Activated CD8-positive, alpha-beta memory T cell treated with anti-CD3 and anti-CD28 coated beads, Interleukin-2, amount 10 ng/mL, durations not matched to agents 7 days and 5 days (primary cell): ENCODE results near the gene GRIK4. TPM values are rescaled to one million over a fixed set of nuclear protein-coding genes. Genes with fewer than 3 reads are reported as not detected.

ENCODE experiments used
- ATAC-seq: fragments of 150-1000 bp; cut with Tn5 transposase; one replicate; pipeline ENCODE4 v1.10.0; 2021; ENCODE audit warnings: moderate library complexity
- CTCF ChIA-PET: fragments of 350-600 bp; sonication (Branson Sonifier 250); formaldehyde crosslinking; loops from one replicate; lab custom pipeline; 2021; ENCODE audit warnings: antibody characterized with exemption; lab: Charles Lee
- DNase-seq: peaks from one replicate; pipeline ENCODE4 v3.0.0-alpha.2; 2020
- H3K27ac Mint-ChIP-seq: one replicate; pipeline ENCODE4 v1.8.0; 2021; ENCODE audit warnings: mild to moderate bottlenecking, mixed read lengths
- H3K27me3 Mint-ChIP-seq: one replicate; pipeline ENCODE4 v1.8.0; 2021; ENCODE audit warnings: mixed read lengths
- H3K36me3 Mint-ChIP-seq: one replicate; pipeline ENCODE4 v1.8.0; 2021; ENCODE audit warnings: mild to moderate bottlenecking, mixed read lengths
- H3K4me1 Mint-ChIP-seq: one replicate; pipeline ENCODE4 v1.8.0; 2021; ENCODE audit warnings: mixed read lengths
- H3K4me3 Mint-ChIP-seq: one replicate; pipeline ENCODE4 v1.8.0; 2021; ENCODE audit warnings: mild to moderate bottlenecking, moderate library complexity, mixed read lengths
- H3K9me3 Mint-ChIP-seq: one replicate; pipeline ENCODE4 v1.8.0; 2022; ENCODE audit warnings: low read depth, mixed read lengths
- total RNA-seq, 2 experiments: library from RNA; stranded (reverse); gene quantifications; one replicate each; pipeline ENCODE4 v1.2.3, GENCODE V29; 2021

The GRIK4 gene
- total RNA-seq, 2 experiments from 2014 or later: 0.21 TPM; not detected in 1

DNA sequence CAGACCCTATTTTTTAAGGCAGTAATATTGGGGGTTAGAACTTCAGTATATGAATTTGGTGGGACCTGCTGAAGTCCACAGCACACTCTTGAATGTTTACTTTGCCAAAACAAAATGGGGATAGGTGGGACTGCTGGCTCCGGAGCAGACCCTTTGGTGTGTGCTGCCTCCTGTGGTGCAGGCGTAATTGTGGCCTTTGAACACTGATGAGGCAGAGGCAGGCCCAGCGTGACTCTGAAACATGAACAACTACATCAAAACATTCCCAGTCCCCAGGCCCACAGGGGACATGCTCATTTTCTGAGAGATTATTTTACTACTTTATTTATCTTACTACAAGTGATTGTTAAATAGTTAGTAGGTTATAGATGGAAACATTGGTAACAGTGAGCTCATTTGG is 287.3 kb downstream of the GRIK4 start:
- H3K27ac Mint-ChIP-seq: no peak overlapping the region
- H3K36me3 Mint-ChIP-seq: no peaks in the 10 kb centered on the region
- ATAC-seq: no peak
- no peak for DNase-seq
- H3K4me1 Mint-ChIP-seq: no peaks in the 10 kb centered on the region
- H3K27me3 Mint-ChIP-seq: peaks cover 4% of the 10 kb centered on the region
- CTCF ChIA-PET: no interaction called here
- H3K4me3 Mint-ChIP-seq: no peak overlapping the region
- no peaks in the 10 kb centered on the region for H3K9me3 Mint-ChIP-seq

DNA sequence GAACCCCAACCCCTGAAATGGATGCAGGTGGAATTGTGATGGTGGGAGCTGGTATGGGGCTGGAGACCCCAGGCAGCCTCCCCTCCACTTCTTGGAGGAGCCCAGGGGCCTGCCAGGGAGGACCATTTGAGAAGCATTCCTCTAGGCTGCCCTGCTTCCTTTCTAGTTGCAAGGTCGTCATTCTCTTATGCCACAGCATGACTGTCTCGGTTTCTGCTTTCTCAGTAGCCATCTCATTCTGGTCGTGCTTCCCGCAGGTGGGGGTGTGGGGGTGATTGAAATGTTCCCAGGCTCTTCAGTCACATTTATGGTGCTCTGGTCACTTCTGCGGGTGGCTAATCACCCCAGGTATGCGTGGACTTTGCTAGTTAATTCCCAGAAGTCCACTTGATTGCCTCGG is 288.7 kb downstream of the GRIK4 start:
- no peaks in the 10 kb centered on the region for H3K4me1 Mint-ChIP-seq
- H3K4me3 Mint-ChIP-seq: no peak overlapping the region
- no peaks in the 10 kb centered on the region for H3K36me3 Mint-ChIP-seq
- no peak overlapping the region for H3K27ac Mint-ChIP-seq
- no peaks in the 10 kb centered on the region for H3K9me3 Mint-ChIP-seq
- no peak for ATAC-seq
- H3K27me3 Mint-ChIP-seq: peaks cover 4% of the 10 kb centered on the region
- no peak for DNase-seq
- CTCF ChIA-PET: no interaction called here

DNA sequence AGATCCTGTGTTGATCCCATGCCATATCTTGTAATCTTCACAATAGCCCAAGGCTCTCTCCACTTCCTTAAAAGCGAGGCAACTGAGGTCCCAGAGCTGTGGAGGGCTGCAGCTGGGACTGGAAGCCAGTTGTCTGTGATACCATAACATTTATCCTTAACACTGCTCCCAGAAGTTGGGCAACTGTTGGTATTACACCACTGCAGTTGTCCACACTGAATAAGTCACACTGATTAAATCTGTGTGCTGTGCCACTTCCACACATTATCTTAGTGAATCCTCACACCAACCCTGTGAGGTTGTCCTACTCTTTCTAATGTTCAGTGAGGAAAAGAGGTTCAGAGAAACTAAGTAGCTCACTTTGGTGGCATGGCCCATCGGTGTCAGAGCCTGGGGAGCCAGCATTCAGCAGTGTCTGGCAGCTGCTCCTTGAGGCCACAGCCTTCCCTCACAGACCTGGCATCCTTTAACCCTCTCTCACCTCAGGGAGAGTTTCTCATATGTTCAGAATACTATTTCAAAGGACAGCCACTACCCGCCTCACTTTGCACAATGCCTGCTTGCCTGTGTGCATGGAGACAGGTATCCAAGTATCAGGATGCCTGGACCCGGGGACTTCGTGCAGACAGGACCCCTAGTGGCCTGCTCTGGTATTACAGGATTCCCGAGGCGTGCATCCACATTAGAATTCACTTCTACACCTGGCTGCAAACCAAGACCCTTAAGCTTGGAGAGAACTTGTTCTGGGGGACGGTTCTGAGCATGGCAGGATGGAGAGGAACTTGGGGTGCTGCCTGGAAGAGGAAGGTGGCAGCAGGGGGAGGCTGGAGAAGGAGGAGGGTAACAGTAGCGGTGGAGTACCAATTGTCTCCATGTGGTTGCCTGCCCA is 290.5 kb downstream of the GRIK4 start:
- Mint-ChIP-seq H3K27ac (no peak overlapping the region), H3K36me3 (no peaks in the 10 kb centered on the region), H3K4me3 (no peak overlapping the region), H3K27me3 (peaks cover 6% of the 10 kb centered on the region), H3K4me1 (peaks cover 5% of the 10 kb centered on the region), H3K9me3 (no peaks in the 10 kb centered on the region)
- CTCF ChIA-PET: interaction anchor here (0.7 to 1.5 kb wide), 7 partner anchors 8 to 499 kb away, joined by 3 to 4 read pairs (median 3); partner anchors contain the start of gene GRIK4
- ATAC-seq (no peak), DNase-seq (peak; percentile 54)

DNA sequence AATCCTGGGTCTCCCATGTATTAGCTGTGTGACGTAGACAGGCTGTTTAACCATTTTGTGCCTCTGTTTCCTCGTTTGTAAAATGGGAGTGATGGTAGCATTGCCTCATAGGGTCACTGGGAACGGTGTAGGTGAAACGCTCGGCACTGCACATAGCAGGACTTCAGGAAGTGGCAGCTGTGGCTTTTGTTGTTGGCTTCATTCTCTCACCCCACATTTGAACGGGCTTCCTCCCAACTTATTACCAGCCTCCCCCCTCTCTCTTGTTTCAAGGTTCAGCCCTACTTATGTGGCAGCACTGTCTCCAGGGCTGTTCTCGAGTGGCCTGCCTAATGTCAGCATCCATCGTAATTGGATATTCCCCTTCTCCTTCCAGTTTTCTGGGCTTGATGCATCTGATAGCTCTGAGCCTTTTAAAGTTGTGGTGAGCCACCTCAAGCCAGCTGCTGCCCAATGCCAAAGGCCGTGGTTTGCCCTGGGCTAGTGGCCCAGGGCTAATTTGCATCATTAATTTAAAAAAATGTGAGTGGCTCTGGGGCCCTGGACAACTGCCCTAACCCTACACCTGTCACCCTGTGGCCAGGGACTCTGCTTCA is 294.5 kb downstream of the GRIK4 start:
- H3K27ac Mint-ChIP-seq: no peak overlapping the region
- CTCF ChIA-PET: no interaction called here
- H3K4me3 Mint-ChIP-seq: no peak overlapping the region

DNA sequence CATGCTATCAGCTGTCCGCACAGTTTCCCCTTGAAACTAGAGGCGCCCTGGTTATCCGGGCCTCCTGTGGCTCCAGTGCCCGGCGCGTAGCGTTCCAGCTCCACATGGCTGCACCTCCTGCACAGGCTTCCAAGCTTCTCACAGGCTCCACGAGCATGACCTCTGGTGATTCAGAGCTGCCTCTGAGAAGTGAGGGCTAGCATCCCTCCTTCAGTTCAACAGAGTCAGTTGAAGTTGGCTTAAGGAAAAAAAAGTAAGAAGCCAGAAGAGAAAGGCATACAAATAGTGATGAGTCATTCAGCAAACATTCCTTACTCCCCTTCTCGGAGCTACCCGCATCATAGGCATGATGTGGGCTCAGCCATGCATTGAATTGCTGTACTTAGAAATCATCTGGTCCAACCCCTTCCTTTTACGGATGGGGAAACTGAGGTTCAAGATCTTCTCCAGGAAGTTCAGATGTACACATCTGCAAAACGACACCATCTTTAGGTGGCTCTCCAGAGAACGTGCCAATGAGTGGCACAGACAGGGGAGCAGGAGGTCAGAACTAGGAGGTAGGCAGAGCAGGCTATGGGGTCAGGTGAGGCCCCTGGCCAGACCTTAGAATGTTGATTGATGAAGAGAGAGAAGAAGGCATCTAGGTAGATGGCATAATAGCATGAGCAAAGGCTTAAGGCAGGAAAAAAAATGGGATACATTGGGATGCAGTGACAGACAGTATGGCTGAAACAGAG is 296.0 kb downstream of the GRIK4 start:
- Mint-ChIP-seq H3K27ac (no peak overlapping the region), H3K9me3 (no peaks in the 10 kb centered on the region), H3K36me3 (no peaks in the 10 kb centered on the region), H3K4me3 (no peak overlapping the region), H3K27me3 (peaks cover 5% of the 10 kb centered on the region), H3K4me1 (peaks cover 5% of the 10 kb centered on the region)
- DNase-seq (no peak), ATAC-seq (no peak)
- CTCF ChIA-PET: no interaction called here

More for the DNA sequence above, 294.5 kb downstream of the GRIK4 start:
- Mint-ChIP-seq H3K4me1 (peaks cover 5% of the 10 kb centered on the region), H3K9me3 (no peaks in the 10 kb centered on the region), H3K27me3 (peaks cover 7% of the 10 kb centered on the region), H3K36me3 (no peaks in the 10 kb centered on the region)
- ATAC-seq (no peak), DNase-seq (no peak)

DNA sequence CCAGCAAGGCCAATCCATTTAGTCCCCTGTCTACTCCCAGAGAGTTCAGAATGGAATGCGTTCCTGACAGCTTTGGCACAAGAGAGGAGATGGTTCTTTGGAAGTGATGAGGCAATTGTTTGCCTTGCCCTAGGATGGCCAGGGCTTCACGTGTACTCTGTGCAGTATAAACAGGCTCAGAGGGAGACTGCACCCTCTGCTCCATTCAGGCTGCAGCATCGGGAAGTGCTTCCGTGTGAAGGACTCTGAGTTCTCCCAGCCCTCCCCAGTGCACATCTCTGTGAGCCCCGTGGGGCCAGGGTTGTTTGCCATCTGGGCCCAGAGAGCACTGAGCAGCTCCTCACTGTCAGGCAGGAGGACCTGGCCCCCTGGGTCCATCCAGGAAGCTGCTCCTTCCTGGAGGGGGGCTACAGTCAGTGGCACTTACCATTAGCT is 297.1 kb downstream of the GRIK4 start:
- DNase-seq: no peak

DNA sequence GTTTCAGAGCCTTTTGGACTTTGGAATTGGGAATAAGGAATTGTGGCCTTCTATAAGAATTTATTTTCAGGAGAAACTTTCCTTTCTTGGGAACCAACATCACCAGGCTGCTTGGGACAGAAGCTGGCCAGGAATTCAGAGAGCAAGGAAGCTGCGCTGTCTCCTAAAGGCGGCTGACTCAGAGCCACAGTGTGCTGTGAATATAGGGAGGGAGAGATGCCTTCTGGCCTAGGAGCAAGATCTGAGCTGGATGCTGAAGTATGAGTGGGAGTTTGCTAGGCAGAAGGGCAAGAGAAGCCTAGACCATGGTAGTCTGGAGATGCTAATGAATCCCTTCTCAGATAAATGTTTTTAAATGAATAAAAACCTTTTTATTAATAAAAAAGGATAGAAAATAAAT is 298.7 kb downstream of the GRIK4 start:
- Mint-ChIP-seq H3K36me3 (no peaks in the 10 kb centered on the region), H3K9me3 (no peaks in the 10 kb centered on the region), H3K4me1 (peaks cover 5% of the 10 kb centered on the region), H3K4me3 (no peak overlapping the region), H3K27ac (no peak overlapping the region), H3K27me3 (peaks cover 5% of the 10 kb centered on the region)
- ATAC-seq: no peak
- no peak for DNase-seq
- CTCF ChIA-PET: interaction anchor here (1.1 kb wide), 1 partner anchor 8 kb away, joined by 3 read pairs; no protein-coding TSS in a partner anchor

More for the DNA sequence above, 297.1 kb downstream of the GRIK4 start:
- H3K27ac Mint-ChIP-seq: no peak overlapping the region
- ATAC-seq: no peak
- no peak overlapping the region for H3K4me3 Mint-ChIP-seq
- H3K27me3 Mint-ChIP-seq: peaks cover 5% of the 10 kb centered on the region
- peaks cover 5% of the 10 kb centered on the region for H3K4me1 Mint-ChIP-seq
- H3K9me3 Mint-ChIP-seq: no peaks in the 10 kb centered on the region
- CTCF ChIA-PET: no interaction called here
- H3K36me3 Mint-ChIP-seq: no peaks in the 10 kb centered on the region

DNA sequence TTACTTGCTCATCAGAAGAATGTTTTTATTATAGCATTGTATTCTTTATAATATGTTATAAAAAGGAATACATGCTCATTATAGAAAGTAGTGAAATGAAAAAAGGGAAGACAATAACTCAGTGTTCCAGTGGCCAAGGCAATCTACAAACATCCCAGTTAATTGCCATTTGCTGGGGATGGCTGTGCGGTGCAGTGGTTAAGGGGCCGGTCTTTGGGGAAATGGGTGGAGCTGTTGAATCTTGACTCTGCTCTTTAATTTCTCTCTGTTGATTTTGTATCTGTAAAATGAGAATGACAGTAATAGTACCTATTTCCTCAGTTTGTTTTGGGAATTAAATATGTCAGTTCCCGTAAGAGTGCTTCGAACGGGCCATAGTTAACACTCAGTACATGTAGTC is 299.7 kb downstream of the GRIK4 start:
- no peak overlapping the region for H3K4me3 Mint-ChIP-seq
- H3K27me3 Mint-ChIP-seq: peaks cover 7% of the 10 kb centered on the region
- no peak overlapping the region for H3K27ac Mint-ChIP-seq
- H3K4me1 Mint-ChIP-seq: no peaks in the 10 kb centered on the region
- no peak for ATAC-seq
- CTCF ChIA-PET: no interaction called here
- no peak for DNase-seq
- H3K36me3 Mint-ChIP-seq: no peaks in the 10 kb centered on the region
- no peaks in the 10 kb centered on the region for H3K9me3 Mint-ChIP-seq

DNA sequence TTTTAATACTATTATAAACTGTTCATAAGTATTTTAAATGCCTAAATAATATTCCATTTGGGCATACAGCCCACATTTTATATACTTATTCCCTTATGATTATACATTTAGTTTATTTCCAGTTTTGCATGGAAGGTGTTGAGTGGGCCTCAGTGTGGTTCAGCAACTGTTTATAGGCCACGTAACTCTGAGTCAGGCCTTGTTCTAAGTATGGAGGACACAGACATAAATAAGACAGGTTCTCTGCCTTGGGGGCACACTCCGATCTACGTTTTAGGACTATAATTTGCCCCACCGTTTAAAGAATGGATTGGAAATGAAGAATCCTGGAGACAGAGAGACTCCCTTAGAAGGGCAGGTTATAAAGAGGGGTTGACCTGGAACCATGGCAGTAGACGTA is 300.2 kb downstream of the GRIK4 start:
- H3K27ac Mint-ChIP-seq: no peak overlapping the region
- H3K27me3 Mint-ChIP-seq: peaks cover 9% of the 10 kb centered on the region
- no peak overlapping the region for H3K4me3 Mint-ChIP-seq
- ATAC-seq (no peak), DNase-seq (no peak)
- CTCF ChIA-PET: no interaction called here
- H3K9me3 Mint-ChIP-seq: no peaks in the 10 kb centered on the region
- H3K4me1 Mint-ChIP-seq: no peaks in the 10 kb centered on the region
- H3K36me3 Mint-ChIP-seq: no peaks in the 10 kb centered on the region

DNA sequence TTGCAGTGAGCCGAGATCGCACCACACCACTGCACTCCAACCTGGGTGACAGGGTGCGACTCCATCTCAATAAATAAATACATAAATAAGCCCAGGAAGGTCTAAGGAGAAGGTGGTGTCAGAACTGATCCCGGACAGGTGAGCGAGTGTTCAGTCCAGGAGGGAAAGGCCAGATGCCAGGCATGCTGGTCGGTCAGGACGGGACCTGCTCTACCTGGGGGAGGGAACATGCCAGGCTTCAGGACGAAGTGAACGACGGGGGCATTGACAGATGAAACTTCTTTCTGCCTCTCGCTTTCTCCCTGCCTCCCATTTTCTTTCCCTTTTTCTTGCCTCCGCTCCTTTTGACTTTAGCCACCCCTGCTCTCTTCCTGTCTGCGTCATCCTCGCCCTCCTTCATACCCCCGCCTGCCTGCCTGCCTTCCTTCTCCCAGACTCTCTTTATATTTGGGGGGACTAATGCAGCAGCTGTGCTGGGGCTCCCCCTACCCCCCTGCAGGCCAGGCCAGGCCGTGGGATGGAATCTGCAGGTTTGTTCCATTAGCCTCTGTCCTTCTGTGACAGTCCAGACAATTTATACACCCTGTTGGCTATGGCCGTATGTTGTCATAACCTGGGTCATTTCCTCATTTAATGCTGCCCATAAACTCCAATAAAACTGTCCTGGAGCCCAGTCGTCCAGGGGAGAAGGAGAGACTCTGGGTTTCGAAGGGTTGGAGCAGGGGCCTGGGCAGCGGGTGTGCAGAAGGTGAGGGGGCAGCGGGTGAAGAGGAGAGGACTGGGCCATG is 303.2 kb downstream of the GRIK4 start:
- no peaks in the 10 kb centered on the region for H3K36me3 Mint-ChIP-seq

DNA sequence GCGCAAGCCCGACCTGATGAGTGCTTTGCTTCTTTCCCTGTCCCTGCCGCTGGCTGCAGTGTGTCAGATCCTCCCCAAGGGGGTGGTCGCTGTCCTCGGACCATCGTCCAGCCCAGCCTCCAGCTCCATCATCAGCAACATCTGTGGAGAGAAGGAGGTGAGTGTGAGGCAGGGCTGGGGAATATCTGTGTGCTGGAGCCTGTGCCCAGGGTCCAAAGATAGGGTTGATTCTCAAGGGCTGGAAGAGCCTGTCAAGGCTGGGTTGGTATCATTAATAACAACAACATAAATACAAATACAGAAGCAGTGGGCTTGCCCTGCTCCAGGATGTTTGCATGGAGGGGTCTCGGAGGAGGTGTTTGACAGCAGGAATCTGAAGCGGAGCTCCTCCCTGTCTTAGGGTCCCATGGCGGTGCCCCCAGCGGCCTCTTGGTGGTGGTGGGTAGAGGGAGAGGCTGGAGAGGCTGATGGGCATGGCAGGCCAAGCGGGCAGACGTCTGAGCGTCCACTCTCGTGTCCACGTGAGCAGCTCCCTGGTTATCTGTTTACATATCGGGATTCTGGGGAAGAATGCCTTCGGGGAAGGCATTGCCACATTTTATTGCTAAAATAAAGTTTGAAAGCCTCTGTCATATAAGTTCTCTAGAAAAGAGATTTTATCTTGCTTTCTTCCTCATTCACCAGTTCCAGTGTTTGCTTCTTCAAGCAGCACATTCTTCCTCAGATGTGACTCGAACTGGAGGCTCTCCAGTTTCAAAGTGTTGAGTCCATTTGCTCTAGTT is 304.0 kb downstream of the GRIK4 start:
- no peaks in the 10 kb centered on the region for H3K36me3 Mint-ChIP-seq
- no peaks in the 10 kb centered on the region for H3K4me1 Mint-ChIP-seq
- DNase-seq (no peak), ATAC-seq (no peak)
- H3K27me3 Mint-ChIP-seq: peaks cover 33% of the 10 kb centered on the region
- H3K27ac Mint-ChIP-seq: no peak overlapping the region
- no peaks in the 10 kb centered on the region for H3K9me3 Mint-ChIP-seq
- H3K4me3 Mint-ChIP-seq: no peak overlapping the region
- CTCF ChIA-PET: no interaction called here

More for the DNA sequence above, 303.2 kb downstream of the GRIK4 start:
- no peak overlapping the region for H3K4me3 Mint-ChIP-seq
- no peaks in the 10 kb centered on the region for H3K9me3 Mint-ChIP-seq
- CTCF ChIA-PET: no interaction called here
- H3K4me1 Mint-ChIP-seq: no peaks in the 10 kb centered on the region
- ATAC-seq (no peak), DNase-seq (no peak)
- H3K27me3 Mint-ChIP-seq: peaks cover 29% of the 10 kb centered on the region
- no peak overlapping the region for H3K27ac Mint-ChIP-seq

DNA sequence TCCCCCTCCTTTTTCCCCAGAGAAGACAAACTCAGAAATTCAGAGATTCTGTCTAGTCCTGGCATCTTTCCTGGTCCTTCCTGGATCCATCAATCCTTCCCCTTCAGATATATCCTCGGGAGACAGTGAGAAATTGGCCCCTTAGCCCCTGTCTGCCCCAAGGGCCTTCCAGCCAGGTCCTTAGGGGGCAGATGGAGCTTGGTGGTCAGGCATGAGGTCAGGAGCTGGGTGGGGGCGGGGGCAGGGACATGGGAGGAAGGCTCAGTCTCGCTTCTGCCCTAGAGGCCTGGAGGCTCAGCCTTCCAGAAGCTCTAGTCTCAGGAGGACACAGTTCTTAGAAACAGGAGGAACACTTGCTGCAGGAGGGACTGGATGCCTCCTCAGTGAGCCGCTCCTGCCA is 304.6 kb downstream of the GRIK4 start:
- H3K36me3 Mint-ChIP-seq: no peaks in the 10 kb centered on the region
- H3K4me1 Mint-ChIP-seq: no peaks in the 10 kb centered on the region
- H3K4me3 Mint-ChIP-seq: no peak overlapping the region
- no peak for ATAC-seq
- CTCF ChIA-PET: no interaction called here
- no peak for DNase-seq
- H3K9me3 Mint-ChIP-seq: no peaks in the 10 kb centered on the region
- H3K27me3 Mint-ChIP-seq: peaks cover 35% of the 10 kb centered on the region
- no peak overlapping the region for H3K27ac Mint-ChIP-seq
